ENCODE measurements around the gene ERICH3.

The ERICH3 gene

DNA sequence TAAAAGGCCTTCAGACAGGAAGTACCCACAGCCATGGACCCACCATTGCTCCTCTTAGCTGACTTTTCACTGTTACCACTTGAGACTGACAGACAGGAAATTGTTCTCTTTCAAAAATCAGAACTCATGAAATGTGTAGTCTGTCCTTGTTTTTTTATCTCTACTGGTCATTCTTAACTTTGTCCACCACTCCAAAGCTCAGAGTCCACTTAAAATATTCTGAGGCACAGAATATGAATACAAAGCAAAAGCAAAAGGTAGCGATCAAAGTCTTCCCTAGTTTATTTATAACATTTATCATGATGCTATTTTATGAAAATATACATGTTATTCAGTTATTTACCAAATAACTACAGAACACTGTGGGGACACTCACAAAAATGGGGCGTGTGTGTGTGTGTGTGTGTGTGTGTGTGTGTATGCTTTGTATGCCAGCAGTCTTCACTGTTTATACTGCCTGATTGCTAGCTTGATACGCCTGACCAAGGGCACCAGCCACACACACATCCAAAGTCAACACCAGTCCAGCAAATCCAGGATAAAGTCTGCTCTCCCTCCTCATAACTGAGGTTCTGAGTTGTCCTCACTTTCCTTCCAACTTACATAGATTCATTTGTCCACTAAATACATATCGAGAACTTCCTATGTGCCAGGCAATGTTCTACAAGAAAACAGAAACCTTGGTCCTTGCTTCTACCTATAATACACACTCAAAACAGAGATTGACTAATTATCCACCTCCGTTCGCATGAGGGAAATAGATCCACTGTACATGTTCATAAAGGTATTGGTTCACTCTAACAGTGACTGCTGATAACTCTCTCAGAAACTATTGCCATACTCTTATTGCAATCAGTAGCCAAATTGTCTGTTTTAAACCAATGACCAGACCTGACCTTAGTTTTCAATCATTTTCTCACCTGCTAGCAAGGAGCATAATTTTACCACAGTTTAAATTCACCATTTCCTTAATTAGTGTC lies 79.4 kb downstream of the ERICH3 start:
- in situ Hi-C loops (cut with HindIII; ENCODE audit: low sequenced_read_pairs): no loop called here

DNA sequence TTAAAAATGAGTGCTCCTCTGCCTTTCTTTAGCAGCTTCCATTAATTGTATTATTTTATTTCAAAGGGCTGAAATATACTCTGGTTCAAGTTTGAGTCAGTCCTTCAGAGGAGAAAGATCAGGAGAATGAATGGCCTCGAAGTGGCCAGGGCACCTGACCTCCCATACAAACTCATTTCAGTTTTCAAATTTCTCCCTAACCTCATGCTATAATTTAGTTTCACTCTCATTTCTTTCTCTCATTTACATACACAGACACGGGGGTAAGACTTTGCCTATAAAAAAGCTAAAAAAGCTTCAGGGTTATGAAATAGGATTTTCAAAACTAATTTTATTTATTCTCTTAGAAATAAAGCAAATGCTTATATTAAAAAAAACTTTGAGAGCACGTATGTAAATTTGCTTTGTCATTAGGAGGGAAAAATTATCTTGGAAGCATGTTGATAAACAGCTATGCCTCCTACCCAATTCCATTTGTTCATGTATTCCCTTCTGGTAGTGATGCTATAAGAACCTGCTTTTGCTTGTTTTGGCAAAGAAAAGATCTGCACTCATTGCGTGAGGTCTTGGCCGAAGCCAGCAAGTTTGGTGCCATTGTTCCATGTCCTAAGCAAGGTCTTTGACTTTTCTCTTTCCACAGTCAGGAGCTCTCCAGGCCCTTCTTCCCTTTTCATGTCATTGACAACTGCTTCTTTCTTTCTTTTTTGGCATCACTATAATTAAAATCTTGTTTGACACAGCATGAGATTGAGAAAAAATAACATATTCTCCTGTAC lies 80.8 kb downstream of the ERICH3 start:
- in situ Hi-C loops (cut with HindIII; ENCODE audit: low sequenced_read_pairs): no loop called here

- in situ Hi-C loops (cut with HindIII; ENCODE audit: low sequenced_read_pairs): no loop called here
Measured at GRCh38 chr1:74591949-74592348, 81.6 kb downstream of the ERICH3 start.

- in situ Hi-C loops (cut with HindIII; ENCODE audit: low sequenced_read_pairs): no loop called here
Measured at GRCh38 chr1:74590288-74590687, 83.3 kb downstream of the ERICH3 start.

GRCh38 chr1:74587888-74588287 lies 85.7 kb downstream of the ERICH3 start:
- in situ Hi-C loops (cut with HindIII; ENCODE audit: low sequenced_read_pairs): no loop called here

DNA sequence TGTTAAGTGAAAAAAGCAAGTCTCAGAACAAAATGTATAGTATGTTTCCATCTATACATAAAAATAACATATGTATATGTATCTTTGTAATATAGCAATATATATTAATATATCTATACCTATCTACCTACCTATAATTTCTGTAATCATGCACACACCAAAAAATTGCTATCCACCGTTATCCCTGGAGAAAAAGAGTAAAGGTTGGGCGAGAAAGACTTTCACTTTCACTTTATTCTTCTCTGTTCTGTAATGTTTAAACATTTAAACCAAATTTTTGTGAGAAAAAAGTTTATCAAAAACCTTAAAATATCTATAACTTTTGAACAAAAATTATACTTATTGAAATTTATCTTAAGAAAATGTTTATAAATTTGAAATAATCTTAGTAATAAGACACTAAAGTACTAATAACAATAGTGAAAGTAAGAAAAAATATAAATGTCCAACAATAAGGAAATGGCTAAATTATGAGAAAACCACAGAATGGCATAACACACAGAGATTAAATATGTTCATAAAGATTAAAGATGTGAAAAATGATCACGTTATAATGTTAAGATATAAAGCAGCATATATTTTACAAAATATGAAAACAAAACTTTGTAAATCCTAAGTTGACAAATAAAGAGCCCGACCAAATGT lies 87.2 kb downstream of the ERICH3 start:
- in situ Hi-C loops (cut with HindIII; ENCODE audit: low sequenced_read_pairs): no loop called here

GRCh38 chr1:74584185-74584584 lies 89.4 kb downstream of the ERICH3 start:
- in situ Hi-C loops (cut with HindIII; ENCODE audit: low sequenced_read_pairs): no loop called here

DNA sequence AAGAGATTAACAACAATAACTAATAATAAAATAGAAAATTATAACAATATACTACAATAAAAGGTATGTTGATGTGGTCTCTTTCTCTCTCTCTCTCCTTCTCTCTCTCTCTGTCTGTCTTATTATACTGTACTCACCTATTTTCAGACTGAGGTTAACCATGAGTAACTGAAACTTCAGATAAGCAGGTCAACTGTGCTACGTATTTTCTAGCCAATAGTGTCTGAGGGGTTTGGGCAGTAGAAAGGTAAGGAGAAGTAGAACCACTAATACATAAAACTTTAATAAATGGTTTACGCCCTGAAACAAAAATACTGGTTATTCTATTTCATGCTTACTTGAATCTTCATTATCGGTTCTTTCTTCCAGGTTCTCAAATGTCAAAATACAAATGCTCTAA lies 90.2 kb downstream of the ERICH3 start:
- in situ Hi-C loops (cut with HindIII; ENCODE audit: low sequenced_read_pairs): no loop called here

DNA sequence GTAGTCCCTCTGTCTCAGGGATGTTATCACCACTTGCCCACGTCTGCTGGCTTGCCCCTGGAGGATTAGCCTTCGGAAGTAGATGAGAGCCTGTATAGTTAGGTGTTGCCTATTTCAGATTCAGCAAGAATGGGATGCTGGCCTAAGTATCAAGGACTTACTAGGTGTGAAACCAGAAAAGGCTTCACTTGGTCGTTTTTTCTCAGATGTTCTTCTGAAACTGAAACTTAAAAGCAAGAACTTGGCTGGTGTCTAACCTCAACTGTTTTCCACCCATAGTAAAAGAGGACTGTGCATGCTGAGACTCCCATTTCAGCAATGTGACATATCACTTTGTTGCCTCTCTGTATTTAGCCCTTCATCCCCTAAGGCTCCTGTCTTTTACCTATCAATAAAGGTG lies 94.2 kb downstream of the ERICH3 start:
- in situ Hi-C loops (cut with HindIII; ENCODE audit: low sequenced_read_pairs): no loop called here

DNA sequence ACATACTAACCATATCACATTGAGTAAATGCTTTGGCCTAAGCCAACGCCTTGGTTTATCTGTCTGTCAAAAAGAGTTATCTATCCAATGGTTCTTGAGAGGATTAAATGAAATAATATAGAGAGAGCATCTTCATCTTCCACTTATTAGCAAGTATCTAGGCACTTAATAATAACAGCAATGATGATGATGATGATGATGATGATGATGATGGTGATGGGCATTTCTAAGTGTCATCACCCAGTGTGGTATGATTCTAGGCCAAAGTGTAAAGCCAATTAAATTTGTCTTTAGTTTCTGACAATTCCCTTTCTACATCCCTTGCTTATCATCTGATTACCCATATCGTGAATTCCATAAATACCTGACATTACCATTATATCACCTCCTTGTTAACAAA lies 95.5 kb downstream of the ERICH3 start:
- in situ Hi-C loops (cut with HindIII; ENCODE audit: low sequenced_read_pairs): no loop called here

DNA sequence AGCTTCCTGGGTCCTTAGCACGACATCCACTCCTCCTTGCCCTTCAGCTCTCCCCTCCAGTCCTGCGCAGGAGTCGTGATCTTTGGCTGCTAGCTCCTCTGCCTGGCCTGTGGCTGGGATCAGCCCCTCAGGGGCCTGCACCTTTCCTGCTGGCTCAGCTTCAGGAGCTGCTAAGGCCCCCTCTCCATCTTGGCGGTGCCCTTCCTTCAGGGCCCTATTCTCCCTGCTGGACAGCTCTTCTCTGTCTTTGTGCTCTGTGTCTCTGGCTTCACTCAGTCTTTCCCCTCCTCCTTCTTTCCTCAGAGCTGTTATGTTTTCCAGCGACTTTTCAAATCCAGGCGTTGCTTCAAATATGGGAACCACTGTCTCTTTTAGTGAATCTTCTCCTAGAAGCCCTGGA lies 101.7 kb downstream of the ERICH3 start:
- in situ Hi-C loops (cut with HindIII; ENCODE audit: low sequenced_read_pairs): no loop called here

DNA sequence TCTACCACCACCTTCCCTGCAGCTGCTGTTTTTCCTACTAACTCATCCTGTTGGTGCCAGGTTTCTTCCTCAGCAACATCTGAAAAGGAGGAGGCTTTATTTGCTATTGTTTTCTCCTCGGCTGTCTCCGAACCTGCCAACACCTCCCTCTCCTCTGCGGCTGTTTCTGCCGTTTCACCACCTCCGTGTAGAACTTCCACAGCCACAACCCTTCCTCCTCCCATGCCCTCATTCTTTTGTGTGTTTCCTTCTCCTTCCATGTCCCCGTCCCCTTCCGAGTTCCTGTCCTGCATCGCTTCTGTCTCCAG lies 102.1 kb downstream of the ERICH3 start:
- in situ Hi-C loops (cut with HindIII; ENCODE audit: low sequenced_read_pairs): no loop called here

DNA sequence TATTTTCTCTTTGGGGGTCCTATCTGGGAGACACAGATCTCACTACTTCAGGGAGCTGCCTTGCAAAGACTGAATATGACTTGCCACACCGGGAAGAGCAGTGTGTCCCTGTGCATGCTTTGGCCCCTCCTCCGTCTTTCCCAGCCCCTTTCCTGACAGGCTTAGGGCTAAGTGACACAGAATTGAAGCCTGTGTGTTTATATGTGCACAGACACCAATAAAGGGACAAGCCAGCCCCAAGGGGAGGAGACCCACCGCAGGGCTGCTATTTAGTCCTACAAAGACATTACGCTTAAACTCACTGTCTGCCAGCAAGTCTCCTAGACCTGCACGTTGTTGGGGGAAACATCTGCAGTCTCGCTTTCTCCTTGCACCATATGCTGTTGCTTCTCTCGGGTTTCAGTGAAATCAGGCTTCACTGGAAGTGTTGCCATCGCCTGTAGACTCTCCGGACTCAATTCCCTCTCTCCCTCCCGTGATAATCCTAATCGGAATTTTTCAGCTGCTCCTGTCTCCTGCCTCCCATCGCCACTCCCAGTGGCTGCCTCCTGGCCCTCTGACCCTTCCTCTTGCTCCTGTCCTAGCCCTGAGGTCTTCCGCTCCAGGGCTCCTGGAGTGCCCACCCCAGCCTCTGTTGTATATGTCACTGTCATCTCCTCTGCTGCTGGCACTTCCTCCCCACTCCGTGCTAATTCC lies 102.6 kb downstream of the ERICH3 start:
- in situ Hi-C loops (cut with HindIII; ENCODE audit: low sequenced_read_pairs): no loop called here

DNA sequence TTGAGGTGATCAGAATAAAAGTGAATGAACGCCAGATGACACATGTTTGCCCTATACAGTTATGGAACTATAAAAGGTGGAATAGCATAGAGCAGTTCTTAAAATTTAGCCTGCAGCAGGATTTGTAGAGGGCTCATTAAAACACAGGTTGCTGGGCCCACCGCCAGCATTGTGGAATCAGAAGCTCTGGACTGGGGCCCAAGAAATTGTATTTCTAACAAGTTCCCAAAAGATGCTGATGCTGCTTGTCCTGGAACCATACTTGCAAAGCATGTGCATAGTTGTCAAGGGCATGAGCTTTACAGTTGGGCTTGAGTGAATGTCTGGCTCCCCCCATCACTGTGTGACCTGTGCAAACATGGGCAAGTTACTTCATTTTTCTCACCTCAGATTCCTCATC lies 123.7 kb downstream of the ERICH3 start:
- in situ Hi-C loops (cut with HindIII; ENCODE audit: low sequenced_read_pairs): no loop called here

- in situ Hi-C loops (cut with HindIII; ENCODE audit: low sequenced_read_pairs): no loop called here
Measured at GRCh38 chr1:74548961-74549750, 124.4 kb downstream of the ERICH3 start.

DNA sequence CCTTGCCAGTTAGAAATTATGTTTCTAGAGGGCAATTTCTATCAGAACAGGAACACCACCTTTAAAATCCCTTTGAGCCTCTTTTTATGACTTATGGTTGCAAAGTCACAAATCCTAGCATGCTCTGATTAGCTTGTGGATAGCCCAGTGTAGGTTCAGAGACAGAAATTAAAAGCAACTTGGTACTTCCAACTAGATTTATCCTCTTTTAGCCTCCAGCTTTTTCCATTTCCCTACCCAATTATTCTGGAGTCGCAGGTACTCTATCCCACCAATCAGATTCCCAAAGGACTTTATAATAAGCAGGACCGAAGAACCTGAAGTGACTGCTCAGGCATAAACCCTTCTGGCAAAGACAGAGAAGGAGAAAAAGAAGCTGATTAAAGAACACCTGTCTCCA lies 127.8 kb downstream of the ERICH3 start:
- in situ Hi-C loops (cut with HindIII; ENCODE audit: low sequenced_read_pairs): no loop called here

DNA sequence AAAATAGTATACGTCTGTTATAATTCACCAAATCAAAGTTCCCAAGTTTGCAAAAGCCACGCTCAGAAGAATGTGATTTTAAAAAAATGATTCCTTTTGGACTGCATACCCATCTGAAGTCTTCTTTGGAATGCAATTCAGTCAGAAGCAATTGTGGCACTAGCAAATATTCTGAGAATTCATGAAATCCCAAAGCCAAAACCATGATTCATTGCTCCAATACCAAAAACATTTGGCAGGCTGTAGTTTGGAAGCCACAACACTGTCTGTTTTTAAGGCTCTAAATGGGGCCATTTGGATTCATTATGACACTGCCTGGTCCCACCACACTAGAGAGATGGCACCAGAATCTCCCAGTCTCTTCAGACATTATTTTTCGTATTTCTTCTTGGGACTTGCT lies 139.4 kb downstream of the ERICH3 start:
- in situ Hi-C loops (cut with HindIII; ENCODE audit: low sequenced_read_pairs): no loop called here

DNA sequence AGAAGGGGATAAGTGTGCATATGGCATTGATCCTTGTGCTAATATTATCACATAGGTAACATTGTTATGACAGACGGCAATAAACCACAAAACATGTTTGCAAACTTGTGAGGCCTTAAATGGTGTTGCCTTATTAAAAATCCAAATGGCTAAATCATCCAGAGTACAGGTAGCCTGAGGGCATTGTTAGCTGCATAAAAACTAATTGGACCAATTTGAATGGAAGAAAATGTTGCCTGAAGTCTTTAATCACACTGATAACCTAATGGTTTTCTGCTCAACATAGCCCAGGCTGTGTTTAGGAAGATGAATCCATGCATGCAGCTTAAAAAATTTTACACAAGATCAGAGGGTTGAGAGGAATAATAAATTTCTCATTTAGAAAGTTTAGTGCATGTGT lies 141.8 kb downstream of the ERICH3 start:
- in situ Hi-C loops (cut with HindIII; ENCODE audit: low sequenced_read_pairs): no loop called here

DNA sequence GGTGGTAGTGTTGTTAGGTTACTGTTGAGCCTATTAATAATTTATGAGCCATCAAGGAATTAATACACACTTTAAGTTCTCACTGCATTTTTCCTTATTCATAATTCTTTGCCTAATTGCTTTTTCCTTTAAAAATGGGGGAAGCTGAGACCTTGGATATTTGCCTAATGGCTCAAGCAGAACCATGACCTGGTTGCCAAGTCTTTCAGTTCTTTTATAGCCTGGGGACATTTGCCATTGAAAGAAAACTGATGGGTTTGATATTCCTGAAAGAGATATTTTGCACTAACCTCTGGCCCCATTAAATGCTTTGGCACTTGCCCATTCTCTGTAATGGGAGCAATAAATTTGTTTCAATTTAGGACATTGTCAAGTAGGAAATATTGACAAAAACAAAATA lies 142.7 kb downstream of the ERICH3 start:
- in situ Hi-C loops (cut with HindIII; ENCODE audit: low sequenced_read_pairs): no loop called here

DNA sequence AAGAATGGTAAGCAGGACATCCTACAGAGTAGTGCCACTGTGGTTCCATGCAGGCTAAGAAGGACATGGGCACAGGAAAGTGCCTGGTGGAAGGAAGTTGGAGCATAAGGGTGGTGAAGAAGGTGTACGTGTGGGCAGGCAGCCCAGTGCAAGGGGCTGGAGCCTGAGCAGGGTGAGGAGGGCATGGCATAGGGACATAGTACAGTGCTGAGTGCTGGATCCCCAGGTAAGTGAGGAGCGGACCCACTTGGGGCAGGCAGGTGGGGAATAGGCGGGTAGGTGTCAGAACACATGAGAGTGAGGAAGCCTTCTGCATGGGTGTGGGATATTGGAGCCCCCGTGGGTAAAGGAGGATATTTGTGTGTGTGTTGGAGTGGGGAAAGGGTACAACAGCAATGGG lies 145.5 kb downstream of the ERICH3 start:
- in situ Hi-C loops (cut with HindIII; ENCODE audit: low sequenced_read_pairs): no loop called here

Data from DLD1 (cell line).